WTC11 (cell line): ENCODE results near the gene PPM1L. TPM values are rescaled to one million over a fixed set of nuclear protein-coding genes. Genes with fewer than 3 reads are reported as not detected.

Experiments
- ATAC-seq: fragments of 200-7000 bp; cut with Tn5 transposase; 2 replicates; pipeline ENCODE4 v1.10.0; 2021; ENCODE audit warnings: mild to moderate bottlenecking, moderate library complexity
- CTCF ChIA-PET: fragments of 300-600 bp; sonication (Branson Sonifier 250); formaldehyde crosslinking; loops from one replicate; lab custom pipeline; 2021; ENCODE audit warnings: antibody characterized with exemption; lab: Charles Lee
- POLR2A ChIA-PET: fragments of 350-600 bp; sonication (Branson Sonifier 250); formaldehyde crosslinking; loops from one replicate; lab custom pipeline; 2021; ENCODE audit warnings: antibody characterized with exemption; lab: Charles Lee
- DNase-seq: peaks from one replicate; pipeline ENCODE4 v3.0.0; 2021; ENCODE audit warnings: low spot score
- H3K27ac Mint-ChIP-seq: 2 replicates; pipeline ENCODE4 v1.8.0; 2021; ENCODE audit warnings: mixed read lengths
- H3K27me3 Mint-ChIP-seq: 2 replicates; pipeline ENCODE4 v1.8.0; 2021; ENCODE audit warnings: low read depth, mild to moderate bottlenecking, moderate library complexity, mixed read lengths
- H3K36me3 Mint-ChIP-seq: 2 replicates; pipeline ENCODE4 v1.8.0; 2021; ENCODE audit warnings: mixed read lengths
- H3K4me1 Mint-ChIP-seq: 2 replicates; pipeline ENCODE4 v1.8.0; 2022; ENCODE audit warnings: mixed read lengths
- H3K4me3 Mint-ChIP-seq: 2 replicates; pipeline ENCODE4 v1.8.0; 2021; ENCODE audit warnings: mild to moderate bottlenecking, moderate library complexity, mixed read lengths
- H3K9me3 Mint-ChIP-seq: 2 replicates; pipeline ENCODE4 v1.8.0; 2021; ENCODE audit warnings: mixed read lengths
- HMGA2 ChIP-seq: fragments of 250-450 bp; sonication (Bioruptor Pico); IDR thresholded peaks from 2 replicates; pipeline ENCODE4 v1.4.0; 2021; ENCODE audit warnings: mild to moderate bottlenecking, moderate library complexity
- JAZF1 ChIP-seq: fragments of 250-450 bp; sonication (Bioruptor Pico); IDR thresholded peaks from 2 replicates; pipeline ENCODE4 v1.9.0; 2021; ENCODE audit warnings: moderate library complexity, mild to moderate bottlenecking, inconsistent platforms
- NFE2L1 ChIP-seq: sonication (generic); formaldehyde crosslinking; IDR thresholded peaks from 2 replicates; pipeline ENCODE4 v1.8.1; 2023; ENCODE audit warnings: missing genetic modification reagents
- RORB ChIP-seq: fragments of 250-450 bp; sonication (Bioruptor Pico); IDR thresholded peaks from 2 replicates; pipeline ENCODE4 v1.9.0; 2021; ENCODE audit warnings: mild to moderate bottlenecking
- TP53 ChIP-seq: sonication (generic); formaldehyde crosslinking; IDR thresholded peaks from 2 replicates; pipeline ENCODE4 v1.8.1; 2023; ENCODE audit warnings: mild to moderate bottlenecking, missing genetic modification reagents
- ZNF138 ChIP-seq: sonication (generic); formaldehyde crosslinking; conservative IDR thresholded peaks from 2 replicates; pipeline ENCODE4 v1.8.1; 2022; ENCODE audit warnings: mild to moderate bottlenecking, moderate library complexity, missing genetic modification reagents
- ZNF219 ChIP-seq: sonication (generic); formaldehyde crosslinking; IDR thresholded peaks from 2 replicates; pipeline ENCODE4 v1.8.0; 2023; ENCODE audit warnings: missing genetic modification reagents, mild to moderate bottlenecking, borderline replicate concordance
- ZNF317 ChIP-seq: sonication (generic); formaldehyde crosslinking; IDR thresholded peaks from 2 replicates; pipeline ENCODE4 v1.8.1; 2023; ENCODE audit warnings: low read depth, mild to moderate bottlenecking, moderate library complexity, missing genetic modification reagents, borderline replicate concordance
- ZNF396 ChIP-seq: fragments of 250-450 bp; sonication (Bioruptor Pico); IDR thresholded peaks from 2 replicates; pipeline ENCODE4 v1.8.0; 2021; ENCODE audit warnings: mild to moderate bottlenecking, moderate library complexity, borderline replicate concordance
- total RNA-seq: library from RNA; stranded (reverse); gene quantifications from 3 replicates; pipeline ENCODE4 v1.2.3, GENCODE V29; 2021
- TF ChIP-seq, protein P1 (sequence below): sonication (generic); formaldehyde crosslinking; IDR thresholded peaks from 2 replicates; pipeline ENCODE4 v1.8.0; 2022; ENCODE audit warnings: missing genetic modification reagents
- TF ChIP-seq, protein P2 (sequence below): sonication (generic); formaldehyde crosslinking; IDR thresholded peaks from 2 replicates; pipeline ENCODE4 v1.8.0; 2022; ENCODE audit warnings: mild to moderate bottlenecking, missing genetic modification reagents
- TF ChIP-seq, protein P3 (sequence below): sonication (generic); formaldehyde crosslinking; IDR thresholded peaks from 2 replicates; pipeline ENCODE4 v1.8.1; 2023; ENCODE audit warnings: mild to moderate bottlenecking, missing genetic modification reagents, borderline replicate concordance
- TF ChIP-seq, protein P4 (sequence below): sonication (generic); formaldehyde crosslinking; IDR thresholded peaks from 2 replicates; pipeline ENCODE4 v1.8.1; 2022; ENCODE audit warnings: low read depth, missing genetic modification reagents, borderline replicate concordance
- TF ChIP-seq, protein P5 (sequence below): fragments of 200-600 bp; IDR thresholded peaks from 2 replicates; pipeline ENCODE4 v1.8.0; 2022; ENCODE audit warnings: antibody characterized with exemption
- TF ChIP-seq, protein P6 (sequence below): sonication (generic); formaldehyde crosslinking; IDR thresholded peaks from 2 replicates; pipeline ENCODE4 v1.8.0; 2023; ENCODE audit warnings: mild to moderate bottlenecking, missing genetic modification reagents

The PPM1L gene
- total RNA-seq, 1 experiment from 2014 or later, result 18.1 TPM

DNA sequence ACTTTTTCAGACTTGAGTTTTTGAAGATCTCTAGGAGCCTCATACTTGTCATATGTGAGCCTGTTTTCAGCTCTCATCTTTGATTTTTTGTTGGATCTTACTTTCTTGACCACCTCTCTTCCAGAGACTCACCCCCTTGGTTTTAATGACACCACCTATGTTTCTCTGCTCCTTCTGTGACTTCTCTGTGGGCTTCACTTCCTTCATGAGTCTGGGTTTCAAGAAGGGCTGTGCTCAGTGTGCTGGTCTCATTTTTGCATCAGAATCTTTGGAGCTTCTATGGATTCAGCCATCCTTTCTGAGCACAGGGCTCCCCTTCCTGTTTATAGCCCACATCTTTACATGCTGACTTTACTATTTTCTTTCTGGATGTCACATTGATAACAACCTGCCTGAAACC is 17.7 kb downstream of the PPM1L start (continued):
- TF ChIP-seq, protein P1, sequence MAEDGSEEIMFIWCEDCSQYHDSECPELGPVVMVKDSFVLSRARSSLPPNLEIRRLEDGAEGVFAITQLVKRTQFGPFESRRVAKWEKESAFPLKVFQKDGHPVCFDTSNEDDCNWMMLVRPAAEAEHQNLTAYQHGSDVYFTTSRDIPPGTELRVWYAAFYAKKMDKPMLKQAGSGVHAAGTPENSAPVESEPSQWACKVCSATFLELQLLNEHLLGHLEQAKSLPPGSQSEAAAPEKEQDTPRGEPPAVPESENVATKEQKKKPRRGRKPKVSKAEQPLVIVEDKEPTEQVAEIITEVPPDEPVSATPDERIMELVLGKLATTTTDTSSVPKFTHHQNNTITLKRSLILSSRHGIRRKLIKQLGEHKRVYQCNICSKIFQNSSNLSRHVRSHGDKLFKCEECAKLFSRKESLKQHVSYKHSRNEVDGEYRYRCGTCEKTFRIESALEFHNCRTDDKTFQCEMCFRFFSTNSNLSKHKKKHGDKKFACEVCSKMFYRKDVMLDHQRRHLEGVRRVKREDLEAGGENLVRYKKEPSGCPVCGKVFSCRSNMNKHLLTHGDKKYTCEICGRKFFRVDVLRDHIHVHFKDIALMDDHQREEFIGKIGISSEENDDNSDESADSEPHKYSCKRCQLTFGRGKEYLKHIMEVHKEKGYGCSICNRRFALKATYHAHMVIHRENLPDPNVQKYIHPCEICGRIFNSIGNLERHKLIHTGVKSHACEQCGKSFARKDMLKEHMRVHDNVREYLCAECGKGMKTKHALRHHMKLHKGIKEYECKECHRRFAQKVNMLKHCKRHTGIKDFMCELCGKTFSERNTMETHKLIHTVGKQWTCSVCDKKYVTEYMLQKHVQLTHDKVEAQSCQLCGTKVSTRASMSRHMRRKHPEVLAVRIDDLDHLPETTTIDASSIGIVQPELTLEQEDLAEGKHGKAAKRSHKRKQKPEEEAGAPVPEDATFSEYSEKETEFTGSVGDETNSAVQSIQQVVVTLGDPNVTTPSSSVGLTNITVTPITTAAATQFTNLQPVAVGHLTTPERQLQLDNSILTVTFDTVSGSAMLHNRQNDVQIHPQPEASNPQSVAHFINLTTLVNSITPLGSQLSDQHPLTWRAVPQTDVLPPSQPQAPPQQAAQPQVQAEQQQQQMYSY (CRISPR knock-in tag), result no peak

DNA sequence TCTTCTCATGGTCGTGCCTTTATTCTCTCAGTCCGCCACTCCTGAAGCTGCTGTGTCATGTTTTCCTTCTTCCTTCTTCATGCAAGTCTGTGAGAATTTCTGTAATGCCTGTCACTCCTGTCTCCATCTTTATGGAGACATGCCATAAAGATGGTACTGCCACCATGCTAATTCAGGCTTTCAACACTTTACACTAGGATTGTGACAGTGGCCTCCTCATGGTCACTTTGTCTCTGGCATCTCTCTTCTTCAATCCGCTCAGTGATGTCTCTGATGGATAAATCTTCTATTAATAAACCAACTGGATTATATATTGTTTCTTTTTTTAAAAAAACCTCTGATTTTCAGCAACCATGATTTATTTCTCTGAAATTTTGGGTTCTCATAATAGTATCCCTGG is 18.1 kb downstream of the PPM1L start:
- ATAC-seq (no peak), DNase-seq (no peak)
- Mint-ChIP-seq H3K4me3 (no peak overlapping the region), H3K27me3 (no peaks in the 10 kb centered on the region), H3K36me3 (no peaks in the 10 kb centered on the region), H3K27ac (no peak overlapping the region), H3K9me3 (no peaks in the 10 kb centered on the region), H3K4me1 (0 out of 2 replicates have a peak, but pooled peaks cover 3% of the 10 kb centered on the region)
- POLR2A ChIA-PET, result no interaction called here
- TF ChIP-seq ZNF317 (CRISPR knock-in tag), result no peak
- TF ChIP-seq TP53 (CRISPR knock-in tag), result no peak
- no peak for TF ChIP-seq JAZF1 (CRISPR knock-in tag)
- TF ChIP-seq, protein P2, sequence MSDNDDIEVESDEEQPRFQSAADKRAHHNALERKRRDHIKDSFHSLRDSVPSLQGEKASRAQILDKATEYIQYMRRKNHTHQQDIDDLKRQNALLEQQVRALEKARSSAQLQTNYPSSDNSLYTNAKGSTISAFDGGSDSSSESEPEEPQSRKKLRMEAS, result no peak
- TF ChIP-seq, protein P3, sequence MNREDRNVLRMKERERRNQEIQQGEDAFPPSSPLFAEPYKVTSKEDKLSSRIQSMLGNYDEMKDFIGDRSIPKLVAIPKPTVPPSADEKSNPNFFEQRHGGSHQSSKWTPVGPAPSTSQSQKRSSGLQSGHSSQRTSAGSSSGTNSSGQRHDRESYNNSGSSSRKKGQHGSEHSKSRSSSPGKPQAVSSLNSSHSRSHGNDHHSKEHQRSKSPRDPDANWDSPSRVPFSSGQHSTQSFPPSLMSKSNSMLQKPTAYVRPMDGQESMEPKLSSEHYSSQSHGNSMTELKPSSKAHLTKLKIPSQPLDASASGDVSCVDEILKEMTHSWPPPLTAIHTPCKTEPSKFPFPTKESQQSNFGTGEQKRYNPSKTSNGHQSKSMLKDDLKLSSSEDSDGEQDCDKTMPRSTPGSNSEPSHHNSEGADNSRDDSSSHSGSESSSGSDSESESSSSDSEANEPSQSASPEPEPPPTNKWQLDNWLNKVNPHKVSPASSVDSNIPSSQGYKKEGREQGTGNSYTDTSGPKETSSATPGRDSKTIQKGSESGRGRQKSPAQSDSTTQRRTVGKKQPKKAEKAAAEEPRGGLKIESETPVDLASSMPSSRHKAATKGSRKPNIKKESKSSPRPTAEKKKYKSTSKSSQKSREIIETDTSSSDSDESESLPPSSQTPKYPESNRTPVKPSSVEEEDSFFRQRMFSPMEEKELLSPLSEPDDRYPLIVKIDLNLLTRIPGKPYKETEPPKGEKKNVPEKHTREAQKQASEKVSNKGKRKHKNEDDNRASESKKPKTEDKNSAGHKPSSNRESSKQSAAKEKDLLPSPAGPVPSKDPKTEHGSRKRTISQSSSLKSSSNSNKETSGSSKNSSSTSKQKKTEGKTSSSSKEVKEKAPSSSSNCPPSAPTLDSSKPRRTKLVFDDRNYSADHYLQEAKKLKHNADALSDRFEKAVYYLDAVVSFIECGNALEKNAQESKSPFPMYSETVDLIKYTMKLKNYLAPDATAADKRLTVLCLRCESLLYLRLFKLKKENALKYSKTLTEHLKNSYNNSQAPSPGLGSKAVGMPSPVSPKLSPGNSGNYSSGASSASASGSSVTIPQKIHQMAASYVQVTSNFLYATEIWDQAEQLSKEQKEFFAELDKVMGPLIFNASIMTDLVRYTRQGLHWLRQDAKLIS (CRISPR knock-in tag), result no peak
- TF ChIP-seq ZNF138 (CRISPR knock-in tag), result no peak
- TF ChIP-seq, protein P4, sequence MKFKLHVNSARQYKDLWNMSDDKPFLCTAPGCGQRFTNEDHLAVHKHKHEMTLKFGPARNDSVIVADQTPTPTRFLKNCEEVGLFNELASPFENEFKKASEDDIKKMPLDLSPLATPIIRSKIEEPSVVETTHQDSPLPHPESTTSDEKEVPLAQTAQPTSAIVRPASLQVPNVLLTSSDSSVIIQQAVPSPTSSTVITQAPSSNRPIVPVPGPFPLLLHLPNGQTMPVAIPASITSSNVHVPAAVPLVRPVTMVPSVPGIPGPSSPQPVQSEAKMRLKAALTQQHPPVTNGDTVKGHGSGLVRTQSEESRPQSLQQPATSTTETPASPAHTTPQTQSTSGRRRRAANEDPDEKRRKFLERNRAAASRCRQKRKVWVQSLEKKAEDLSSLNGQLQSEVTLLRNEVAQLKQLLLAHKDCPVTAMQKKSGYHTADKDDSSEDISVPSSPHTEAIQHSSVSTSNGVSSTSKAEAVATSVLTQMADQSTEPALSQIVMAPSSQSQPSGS (CRISPR knock-in tag), result no peak
- TF ChIP-seq, protein P5, sequence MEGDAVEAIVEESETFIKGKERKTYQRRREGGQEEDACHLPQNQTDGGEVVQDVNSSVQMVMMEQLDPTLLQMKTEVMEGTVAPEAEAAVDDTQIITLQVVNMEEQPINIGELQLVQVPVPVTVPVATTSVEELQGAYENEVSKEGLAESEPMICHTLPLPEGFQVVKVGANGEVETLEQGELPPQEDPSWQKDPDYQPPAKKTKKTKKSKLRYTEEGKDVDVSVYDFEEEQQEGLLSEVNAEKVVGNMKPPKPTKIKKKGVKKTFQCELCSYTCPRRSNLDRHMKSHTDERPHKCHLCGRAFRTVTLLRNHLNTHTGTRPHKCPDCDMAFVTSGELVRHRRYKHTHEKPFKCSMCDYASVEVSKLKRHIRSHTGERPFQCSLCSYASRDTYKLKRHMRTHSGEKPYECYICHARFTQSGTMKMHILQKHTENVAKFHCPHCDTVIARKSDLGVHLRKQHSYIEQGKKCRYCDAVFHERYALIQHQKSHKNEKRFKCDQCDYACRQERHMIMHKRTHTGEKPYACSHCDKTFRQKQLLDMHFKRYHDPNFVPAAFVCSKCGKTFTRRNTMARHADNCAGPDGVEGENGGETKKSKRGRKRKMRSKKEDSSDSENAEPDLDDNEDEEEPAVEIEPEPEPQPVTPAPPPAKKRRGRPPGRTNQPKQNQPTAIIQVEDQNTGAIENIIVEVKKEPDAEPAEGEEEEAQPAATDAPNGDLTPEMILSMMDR, result no peak
- CTCF ChIA-PET, result no interaction called here

DNA sequence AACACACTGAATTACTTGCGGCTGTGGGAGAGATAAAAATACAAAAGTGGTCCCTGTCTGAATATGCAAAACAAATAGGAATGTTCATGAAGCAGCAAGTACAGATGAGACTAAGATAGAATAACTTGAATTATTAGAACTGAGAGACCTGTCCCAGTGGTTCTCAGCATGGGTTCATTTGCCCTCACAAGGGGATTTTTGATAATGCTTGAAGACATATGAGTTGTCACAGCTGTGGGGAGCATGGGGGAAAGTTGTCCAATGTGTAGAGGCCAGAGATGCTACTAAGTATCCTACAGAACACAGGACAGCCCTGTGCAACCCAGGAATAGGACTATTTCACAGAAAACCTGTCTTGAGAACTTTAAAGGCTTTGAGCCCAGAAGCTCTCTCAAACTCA is 22.4 kb downstream of the PPM1L start:
- no peak overlapping the region for H3K27ac Mint-ChIP-seq
- no peaks in the 10 kb centered on the region for H3K27me3 Mint-ChIP-seq
- peaks cover 19% of the 10 kb centered on the region for H3K4me1 Mint-ChIP-seq
- DNase-seq, result no peak
- H3K4me3 Mint-ChIP-seq, result no peak overlapping the region
- ChIA-PET CTCF (interaction anchor here (0.6 kb wide), 1 partner anchor 333 kb away, joined by 3 read pairs; no protein-coding TSS in a partner anchor), POLR2A (no interaction called here)
- H3K36me3 Mint-ChIP-seq, result no peaks in the 10 kb centered on the region
- H3K9me3 Mint-ChIP-seq, result no peaks in the 10 kb centered on the region
- ATAC-seq, result no peak
- no peak for TF ChIP-seq NFE2L1 (CRISPR knock-in tag)
- TF ChIP-seq HMGA2 (CRISPR knock-in tag), result no peak
- no peak for TF ChIP-seq RORB
- TF ChIP-seq ZNF219 (CRISPR knock-in tag), result no peak
- TF ChIP-seq, protein P6, sequence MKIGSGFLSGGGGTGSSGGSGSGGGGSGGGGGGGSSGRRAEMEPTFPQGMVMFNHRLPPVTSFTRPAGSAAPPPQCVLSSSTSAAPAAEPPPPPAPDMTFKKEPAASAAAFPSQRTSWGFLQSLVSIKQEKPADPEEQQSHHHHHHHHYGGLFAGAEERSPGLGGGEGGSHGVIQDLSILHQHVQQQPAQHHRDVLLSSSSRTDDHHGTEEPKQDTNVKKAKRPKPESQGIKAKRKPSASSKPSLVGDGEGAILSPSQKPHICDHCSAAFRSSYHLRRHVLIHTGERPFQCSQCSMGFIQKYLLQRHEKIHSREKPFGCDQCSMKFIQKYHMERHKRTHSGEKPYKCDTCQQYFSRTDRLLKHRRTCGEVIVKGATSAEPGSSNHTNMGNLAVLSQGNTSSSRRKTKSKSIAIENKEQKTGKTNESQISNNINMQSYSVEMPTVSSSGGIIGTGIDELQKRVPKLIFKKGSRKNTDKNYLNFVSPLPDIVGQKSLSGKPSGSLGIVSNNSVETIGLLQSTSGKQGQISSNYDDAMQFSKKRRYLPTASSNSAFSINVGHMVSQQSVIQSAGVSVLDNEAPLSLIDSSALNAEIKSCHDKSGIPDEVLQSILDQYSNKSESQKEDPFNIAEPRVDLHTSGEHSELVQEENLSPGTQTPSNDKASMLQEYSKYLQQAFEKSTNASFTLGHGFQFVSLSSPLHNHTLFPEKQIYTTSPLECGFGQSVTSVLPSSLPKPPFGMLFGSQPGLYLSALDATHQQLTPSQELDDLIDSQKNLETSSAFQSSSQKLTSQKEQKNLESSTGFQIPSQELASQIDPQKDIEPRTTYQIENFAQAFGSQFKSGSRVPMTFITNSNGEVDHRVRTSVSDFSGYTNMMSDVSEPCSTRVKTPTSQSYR, result no peak
- TF ChIP-seq, protein P3 (CRISPR knock-in tag), result no peak
- TF ChIP-seq ZNF396 (CRISPR knock-in tag), result no peak
